Hepatocyte (in vitro differentiated cells): ENCODE data around the gene FGGY. TPM values are rescaled to one million over a fixed set of nuclear protein-coding genes. Genes with fewer than 3 reads are reported as not detected.

Experiments used
- DNase-seq: peaks from one replicate; pipeline ENCODE4 v3.0.0-alpha.2; 2016; ENCODE audit warnings: low spot score
- H2AFZ ChIP-seq: fragments of 200-600 bp; sonication (generic); 2 replicates; pipeline ENCODE4 v1.6.0; 2016; ENCODE audit warnings: antibody characterized with exemption, mild to moderate bottlenecking
- H3K27ac ChIP-seq: fragments of 200-600 bp; sonication (generic); 2 replicates; pipeline ENCODE4 v1.5.1; 2016; ENCODE audit warnings: mild to moderate bottlenecking
- H3K27me3 ChIP-seq: fragments of 200-600 bp; sonication (generic); 2 replicates; pipeline ENCODE4 v1.6.1; 2016
- H3K36me3 ChIP-seq: fragments of 200-600 bp; sonication (generic); replicated peaks from 2 replicates; pipeline ENCODE4 v1.5.1; 2016; ENCODE audit warnings: low read depth; ENCODE audit not compliant: insufficient read depth
- H3K4me1 ChIP-seq: fragments of 200-600 bp; sonication (generic); 2 replicates; pipeline ENCODE4 v1.5.1; 2016; ENCODE audit warnings: mild to moderate bottlenecking, moderate library complexity; ENCODE audit not compliant: insufficient read depth
- H3K4me2 ChIP-seq: fragments of 200-600 bp; sonication (generic); 2 replicates; pipeline ENCODE4 v1.6.0; 2016
- H3K4me3 ChIP-seq: fragments of 200-600 bp; sonication (generic); 2 replicates; pipeline ENCODE4 v1.5.1; 2016; ENCODE audit warnings: mild to moderate bottlenecking
- H3K79me2 ChIP-seq: fragments of 200-600 bp; sonication (generic); 2 replicates; pipeline ENCODE4 v1.6.0; 2017; ENCODE audit warnings: mild to moderate bottlenecking
- H3K9me2 ChIP-seq: fragments of 200-600 bp; sonication (generic); replicated peaks from 2 replicates; pipeline ENCODE4 v1.6.0; 2017; ENCODE audit warnings: mild to moderate bottlenecking; ENCODE audit not compliant: insufficient read depth
- H3K9me3 ChIP-seq: fragments of 200-600 bp; sonication (generic); 2 replicates; pipeline ENCODE4 v1.5.1; 2016; ENCODE audit warnings: low read depth, mild to moderate bottlenecking
- H4K20me1 ChIP-seq: fragments of 200-600 bp; sonication (generic); 2 replicates; pipeline ENCODE4 v1.6.0; 2016; ENCODE audit warnings: mild to moderate bottlenecking; ENCODE audit not compliant: insufficient read depth, poor library complexity, severe bottlenecking
- EZH2 ChIP-seq: fragments of 200-600 bp; sonication (generic); IDR thresholded peaks from 2 replicates; pipeline ENCODE4 v1.6.1; 2016; ENCODE audit warnings: antibody characterized with exemption, mild to moderate bottlenecking, borderline replicate concordance
- EZH2phosphoT487 ChIP-seq: fragments of 200-600 bp; sonication (generic); IDR thresholded peaks from one replicate; pipeline ENCODE4 v1.6.1; 2018; ENCODE audit warnings: antibody characterized with exemption, mild to moderate bottlenecking, low read depth, moderate library complexity; ENCODE audit not compliant: unreplicated experiment, severe bottlenecking
- WGBS: methylation state at CpG from one replicate; pipeline ENCODE4 v1.1.6; 2016; ENCODE audit warnings: low lambda C conversion rate; ENCODE audit errors: missing lambda C conversion rate; 5-methylcytosine and 5-hydroxymethylcytosine counted together
- polyA plus RNA-seq: library from polyadenylated mRNA; unstranded; fragments of >200 nt; fragmentation: Nextera tagmentation; extraction: Ambion mirVana; gene quantifications from 2 replicates; pipeline ENCODE4 v1.2.1, GENCODE V29; 2016
- total RNA-seq: library from RNA; depleted of rRNA; stranded (reverse); fragments of >200 nt; gene quantifications from 2 replicates; pipeline ENCODE4 v1.2.3, GENCODE V29; 2014
- TF ChIP-seq, protein P1 (sequence below): fragments of 200-600 bp; sonication (generic); IDR thresholded peaks from 2 replicates; pipeline ENCODE4 v1.5.1; 2016; ENCODE audit warnings: antibody characterized with exemption, mild to moderate bottlenecking; ENCODE audit not compliant: poor library complexity

Gene FGGY
- total and polyA plus RNA-seq, 2 experiments from 2014 or later: 18.0 to 20.6 TPM

DNA sequence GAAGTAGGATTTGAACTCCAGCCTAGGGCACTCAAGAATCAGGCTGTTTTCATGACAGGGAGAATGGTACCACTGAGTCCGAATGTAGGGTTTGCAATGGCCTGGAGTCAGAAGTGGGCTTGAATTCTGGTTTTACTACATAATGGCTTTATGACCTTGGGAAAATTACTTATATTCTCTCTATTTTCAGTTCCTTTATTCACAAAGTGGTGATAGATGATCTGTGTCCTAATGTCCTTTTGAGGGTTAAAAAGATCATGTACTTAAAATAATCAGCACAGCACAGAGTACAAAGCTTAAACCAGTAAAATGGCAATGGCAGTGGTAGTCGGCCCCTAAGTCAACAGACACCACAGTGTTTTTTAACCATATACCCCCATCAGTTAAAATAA, 454.1 kb downstream of the FGGY start:
- no peak overlapping the region for H2AFZ ChIP-seq
- H3K4me1 ChIP-seq: peaks cover 10% of the 10 kb centered on the region
- H3K79me2 ChIP-seq: no peaks in the 10 kb centered on the region
- no peaks in the 10 kb centered on the region for H3K27me3 ChIP-seq
- H3K4me3 ChIP-seq: no peak overlapping the region
- no peak for DNase-seq
- H3K4me2 ChIP-seq: no peak overlapping the region
- H3K36me3 ChIP-seq: no peaks in the 10 kb centered on the region
- no peaks in the 10 kb centered on the region for H3K9me2 ChIP-seq
- no peak overlapping the region for H3K27ac ChIP-seq
- H3K9me3 ChIP-seq: no peaks in the 10 kb centered on the region
- TF ChIP-seq, protein P1, sequence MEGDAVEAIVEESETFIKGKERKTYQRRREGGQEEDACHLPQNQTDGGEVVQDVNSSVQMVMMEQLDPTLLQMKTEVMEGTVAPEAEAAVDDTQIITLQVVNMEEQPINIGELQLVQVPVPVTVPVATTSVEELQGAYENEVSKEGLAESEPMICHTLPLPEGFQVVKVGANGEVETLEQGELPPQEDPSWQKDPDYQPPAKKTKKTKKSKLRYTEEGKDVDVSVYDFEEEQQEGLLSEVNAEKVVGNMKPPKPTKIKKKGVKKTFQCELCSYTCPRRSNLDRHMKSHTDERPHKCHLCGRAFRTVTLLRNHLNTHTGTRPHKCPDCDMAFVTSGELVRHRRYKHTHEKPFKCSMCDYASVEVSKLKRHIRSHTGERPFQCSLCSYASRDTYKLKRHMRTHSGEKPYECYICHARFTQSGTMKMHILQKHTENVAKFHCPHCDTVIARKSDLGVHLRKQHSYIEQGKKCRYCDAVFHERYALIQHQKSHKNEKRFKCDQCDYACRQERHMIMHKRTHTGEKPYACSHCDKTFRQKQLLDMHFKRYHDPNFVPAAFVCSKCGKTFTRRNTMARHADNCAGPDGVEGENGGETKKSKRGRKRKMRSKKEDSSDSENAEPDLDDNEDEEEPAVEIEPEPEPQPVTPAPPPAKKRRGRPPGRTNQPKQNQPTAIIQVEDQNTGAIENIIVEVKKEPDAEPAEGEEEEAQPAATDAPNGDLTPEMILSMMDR: no peak
- TF ChIP-seq EZH2phosphoT487 (no peak), EZH2 (no peak)
- WGBS: 73% methylated on average over 2 of the region's 2 CpGs
- H4K20me1 ChIP-seq: no peaks in the 10 kb centered on the region

- Histone ChIP-seq H2AFZ (no peak overlapping the region), H3K36me3 (no peaks in the 10 kb centered on the region), H3K9me2 (no peaks in the 10 kb centered on the region), H3K4me3 (no peak overlapping the region), H4K20me1 (no peaks in the 10 kb centered on the region), H3K9me3 (no peaks in the 10 kb centered on the region), H3K79me2 (no peaks in the 10 kb centered on the region), H3K27me3 (no peaks in the 10 kb centered on the region), H3K4me1 (peaks cover 10% of the 10 kb centered on the region), H3K4me2 (no peak overlapping the region), H3K27ac (no peak overlapping the region)
- TF ChIP-seq EZH2phosphoT487 (no peak), EZH2 (no peak)
- TF ChIP-seq, protein P1: no peak
- no peak for DNase-seq
- WGBS: 81% methylated on average over 2 of the region's 2 CpGs
Measured at GRCh38 chr1:59751801-59752200, 454.9 kb downstream of the FGGY start.

DNA sequence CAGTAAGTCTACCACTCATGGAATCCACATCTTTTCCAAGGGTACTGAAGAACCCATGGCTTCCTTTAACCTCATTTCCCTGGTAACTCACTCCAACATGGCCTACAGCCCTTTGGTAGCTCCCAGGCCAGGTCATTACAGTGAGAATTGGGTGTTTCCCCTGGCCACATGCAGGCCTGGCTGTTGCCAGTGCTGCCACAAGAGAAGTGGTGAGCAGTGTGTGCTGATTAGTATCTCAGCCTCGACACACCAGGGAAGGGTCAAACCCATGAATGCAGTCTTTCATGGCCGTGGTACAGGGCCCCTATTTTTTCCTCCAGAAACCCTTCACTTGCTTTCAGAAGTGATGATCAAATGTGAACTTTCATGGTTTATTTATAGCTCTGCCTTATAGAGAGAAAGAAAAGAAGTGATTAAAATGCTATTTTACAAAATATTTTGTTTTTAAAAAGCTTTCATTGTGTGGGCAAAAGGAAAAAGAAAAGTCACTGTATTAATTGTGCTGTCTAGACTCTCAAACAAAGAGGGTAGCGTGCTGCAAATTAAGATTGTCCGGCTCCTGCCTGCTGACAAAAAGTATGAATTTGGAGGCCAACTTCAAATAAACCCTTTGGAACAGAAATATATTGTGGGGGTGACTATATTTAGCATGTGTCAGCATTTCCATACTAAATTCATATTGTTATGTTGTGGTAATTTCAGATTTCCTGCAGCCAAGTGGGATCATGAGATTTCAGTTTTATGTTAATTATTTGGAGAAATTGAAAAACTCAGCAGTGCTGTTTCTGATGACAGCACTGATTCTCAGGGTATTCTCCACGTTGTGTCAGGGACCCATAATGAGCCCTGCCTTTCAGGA, 455.9 kb downstream of the FGGY start:
- no peaks in the 10 kb centered on the region for H3K9me2 ChIP-seq
- no peak overlapping the region for H3K4me3 ChIP-seq
- 85% methylated on average over 5 of the region's 5 CpGs for WGBS
- DNase-seq: no peak
- no peaks in the 10 kb centered on the region for H3K79me2 ChIP-seq
- H3K9me3 ChIP-seq: no peaks in the 10 kb centered on the region
- TF ChIP-seq, protein P1: no peak
- TF ChIP-seq EZH2phosphoT487 (no peak), EZH2 (no peak)
- no peak overlapping the region for H2AFZ ChIP-seq
- no peaks in the 10 kb centered on the region for H3K27me3 ChIP-seq
- H3K27ac ChIP-seq: no peak overlapping the region
- peaks cover 3% of the 10 kb centered on the region for H3K4me1 ChIP-seq
- no peaks in the 10 kb centered on the region for H4K20me1 ChIP-seq
- no peaks in the 10 kb centered on the region for H3K36me3 ChIP-seq
- no peak overlapping the region for H3K4me2 ChIP-seq
